Testis (tissue), 2 donors: Measurements from ENCODE around the gene AMPD3.

ENCODE experiments used
- POLR2A ChIP-seq: fragments of 450-650 bp; IDR thresholded peaks from one replicate; pipeline ENCODE4 v1.6.1; 2017; ENCODE audit warnings: antibody characterized with exemption, mild to moderate bottlenecking, moderate library complexity
- TF ChIP-seq, protein P1 (sequence below), 3 experiments: fragments of 450-650 bp in 2 of 3; fragments of 200-600 bp in 1 of 3; sonication (generic) in 1 of 3; IDR thresholded peaks; one replicate each; pipeline ENCODE4 v1.5.1; 2016 to 2019; ENCODE audit warnings: antibody characterized with exemption in 3 of 3, mild to moderate bottlenecking in 2 of 3, moderate library complexity in 1 of 3

DNA sequence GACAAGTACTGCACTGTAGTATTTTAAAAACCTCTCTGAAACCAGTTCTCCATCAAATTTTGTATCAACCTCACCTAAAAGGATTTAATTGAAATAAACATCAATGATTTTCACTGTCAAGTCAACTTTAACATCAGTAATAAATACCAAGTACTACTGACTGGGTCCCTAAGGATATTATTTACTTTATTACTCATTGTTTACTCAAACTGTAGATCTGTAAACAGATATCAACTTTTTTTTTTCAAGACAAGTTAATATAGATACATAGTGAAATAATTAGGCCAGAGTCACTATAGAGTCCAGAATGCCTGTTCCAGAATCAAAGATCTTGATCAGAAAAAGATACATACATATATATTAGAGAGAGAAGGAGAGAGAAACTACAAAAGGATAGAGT lies 84.3 kb downstream of the AMPD3 start:
- TF ChIP-seq, protein P1, sequence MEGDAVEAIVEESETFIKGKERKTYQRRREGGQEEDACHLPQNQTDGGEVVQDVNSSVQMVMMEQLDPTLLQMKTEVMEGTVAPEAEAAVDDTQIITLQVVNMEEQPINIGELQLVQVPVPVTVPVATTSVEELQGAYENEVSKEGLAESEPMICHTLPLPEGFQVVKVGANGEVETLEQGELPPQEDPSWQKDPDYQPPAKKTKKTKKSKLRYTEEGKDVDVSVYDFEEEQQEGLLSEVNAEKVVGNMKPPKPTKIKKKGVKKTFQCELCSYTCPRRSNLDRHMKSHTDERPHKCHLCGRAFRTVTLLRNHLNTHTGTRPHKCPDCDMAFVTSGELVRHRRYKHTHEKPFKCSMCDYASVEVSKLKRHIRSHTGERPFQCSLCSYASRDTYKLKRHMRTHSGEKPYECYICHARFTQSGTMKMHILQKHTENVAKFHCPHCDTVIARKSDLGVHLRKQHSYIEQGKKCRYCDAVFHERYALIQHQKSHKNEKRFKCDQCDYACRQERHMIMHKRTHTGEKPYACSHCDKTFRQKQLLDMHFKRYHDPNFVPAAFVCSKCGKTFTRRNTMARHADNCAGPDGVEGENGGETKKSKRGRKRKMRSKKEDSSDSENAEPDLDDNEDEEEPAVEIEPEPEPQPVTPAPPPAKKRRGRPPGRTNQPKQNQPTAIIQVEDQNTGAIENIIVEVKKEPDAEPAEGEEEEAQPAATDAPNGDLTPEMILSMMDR (IDR thresholded peaks at IDR 0.05) = no peak
- TF ChIP-seq POLR2A = no peak
